Measurements from ENCODE around the gene KCNJ2. TPM values are rescaled to one million over a fixed set of nuclear protein-coding genes. Genes with fewer than 3 reads are reported as not detected.

KCNJ2 gene
- total RNA-seq, 1 experiment from 2014 or later: 0.70 TPM

DNA sequence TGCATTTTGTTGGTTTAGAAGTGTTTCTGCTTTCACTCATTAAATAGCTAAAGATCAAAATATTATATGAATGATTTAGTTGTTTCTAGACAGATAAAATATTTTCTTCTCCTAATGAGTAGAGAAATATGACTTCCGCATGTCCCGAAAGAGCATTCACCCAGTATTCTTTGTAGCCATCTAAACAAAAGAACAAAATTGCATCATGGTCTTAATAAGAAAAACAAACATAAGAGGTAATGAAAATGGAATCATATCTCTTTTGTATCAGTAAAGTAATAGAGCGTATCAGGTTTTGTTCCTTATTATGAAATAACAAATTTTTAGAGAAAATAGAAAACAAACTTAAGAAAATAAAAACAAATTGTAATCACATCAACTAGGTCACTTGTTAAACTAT lies 16.1 kb upstream of the KCNJ2 start:
- no peaks in the 10 kb centered on the region for H3K36me3 Mint-ChIP-seq (ENCODE audit: insufficient read depth, unreplicated experiment)
- no TSS peak for BruUV-seq (replicated peaks)
- no peak overlapping the region for H3K27ac Mint-ChIP-seq (ENCODE audit: unreplicated experiment)
- no peaks in the 10 kb centered on the region for H3K4me1 Mint-ChIP-seq (ENCODE audit: low read depth, unreplicated experiment)
- no peak overlapping the region for H3K4me3 ChIP-seq (ENCODE audit: low read depth, low read length)
- H3K4me3 Mint-ChIP-seq (ENCODE audit: unreplicated experiment): no peak overlapping the region
- ChIA-PET CTCF (interaction anchor here (0.5 kb wide), 1 partner anchor 581 kb away, joined by 3 read pairs; no protein-coding TSS in a partner anchor), POLR2A (no interaction called here)
- no peak for DNase-seq
- H3K36me3 ChIP-seq (ENCODE audit: control insufficient read depth, insufficient read depth, low read length): no peaks in the 10 kb centered on the region
- TF ChIP-seq, protein P1, sequence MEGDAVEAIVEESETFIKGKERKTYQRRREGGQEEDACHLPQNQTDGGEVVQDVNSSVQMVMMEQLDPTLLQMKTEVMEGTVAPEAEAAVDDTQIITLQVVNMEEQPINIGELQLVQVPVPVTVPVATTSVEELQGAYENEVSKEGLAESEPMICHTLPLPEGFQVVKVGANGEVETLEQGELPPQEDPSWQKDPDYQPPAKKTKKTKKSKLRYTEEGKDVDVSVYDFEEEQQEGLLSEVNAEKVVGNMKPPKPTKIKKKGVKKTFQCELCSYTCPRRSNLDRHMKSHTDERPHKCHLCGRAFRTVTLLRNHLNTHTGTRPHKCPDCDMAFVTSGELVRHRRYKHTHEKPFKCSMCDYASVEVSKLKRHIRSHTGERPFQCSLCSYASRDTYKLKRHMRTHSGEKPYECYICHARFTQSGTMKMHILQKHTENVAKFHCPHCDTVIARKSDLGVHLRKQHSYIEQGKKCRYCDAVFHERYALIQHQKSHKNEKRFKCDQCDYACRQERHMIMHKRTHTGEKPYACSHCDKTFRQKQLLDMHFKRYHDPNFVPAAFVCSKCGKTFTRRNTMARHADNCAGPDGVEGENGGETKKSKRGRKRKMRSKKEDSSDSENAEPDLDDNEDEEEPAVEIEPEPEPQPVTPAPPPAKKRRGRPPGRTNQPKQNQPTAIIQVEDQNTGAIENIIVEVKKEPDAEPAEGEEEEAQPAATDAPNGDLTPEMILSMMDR (IDR thresholded peaks at IDR 0.05; ENCODE audit: insufficient read depth in 1 of 2, low read depth in 1 of 2, low read length in 1 of 2, severe bottlenecking in 1 of 2, unreplicated experiment in 1 of 2): no peak
- no peaks in the 10 kb centered on the region for H3K27me3 ChIP-seq (replicated peaks; ENCODE audit: control insufficient read depth, insufficient read depth, low read length)
- intact Hi-C loops (cut with micrococcal nuclease; ENCODE audit: unreplicated experiment): no loop called here
- no peaks in the 10 kb centered on the region for H3K9me3 ChIP-seq
- peaks cover 3% of the 10 kb centered on the region for H3K27me3 Mint-ChIP-seq (ENCODE audit: insufficient read depth, unreplicated experiment)
- H3K9me3 Mint-ChIP-seq (ENCODE audit: unreplicated experiment): no peaks in the 10 kb centered on the region
- no peaks in the 10 kb centered on the region for H3K4me1 ChIP-seq

DNA sequence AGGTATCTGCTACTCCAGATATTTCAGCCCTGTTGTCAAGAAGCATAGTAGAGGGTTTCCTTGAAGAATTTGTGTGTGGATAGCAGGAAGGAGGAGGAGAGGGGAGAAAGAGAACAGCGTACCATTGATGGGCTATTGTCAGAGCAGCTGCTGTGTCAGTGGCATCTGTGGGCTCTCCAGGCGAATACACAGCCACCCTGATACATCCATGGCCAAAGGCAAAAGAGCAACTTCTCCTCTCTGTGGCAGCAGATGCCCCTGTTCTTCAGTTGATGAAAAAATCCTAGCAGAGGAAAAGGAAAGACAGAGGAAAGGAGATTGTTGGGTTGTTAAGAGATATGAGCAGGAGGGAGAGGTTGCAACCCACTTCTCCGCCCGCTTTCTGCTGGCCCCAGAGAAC lies 12.2 kb upstream of the KCNJ2 start:
- no peak for DNase-seq
- no TSS peak for BruUV-seq (replicated peaks)
- ChIA-PET POLR2A (no interaction called here), CTCF (no interaction called here)
- Mint-ChIP-seq H3K36me3 (ENCODE audit: insufficient read depth, unreplicated experiment) (no peaks in the 10 kb centered on the region), H3K4me3 (ENCODE audit: unreplicated experiment) (no peak overlapping the region), H3K27ac (ENCODE audit: unreplicated experiment) (no peak overlapping the region), H3K4me1 (ENCODE audit: low read depth, unreplicated experiment) (no peaks in the 10 kb centered on the region), H3K9me3 (ENCODE audit: unreplicated experiment) (peaks cover 10% of the 10 kb centered on the region), H3K27me3 (ENCODE audit: insufficient read depth, unreplicated experiment) (no peaks in the 10 kb centered on the region)
- Histone ChIP-seq H3K4me3 (ENCODE audit: low read depth, low read length) (no peak overlapping the region), H3K9me3 (no peaks in the 10 kb centered on the region), H3K36me3 (ENCODE audit: control insufficient read depth, insufficient read depth, low read length) (no peaks in the 10 kb centered on the region), H3K4me1 (peaks cover 6% of the 10 kb centered on the region; the same call in 1 of the 2 replicates), H3K27me3 (replicated peaks; ENCODE audit: control insufficient read depth, insufficient read depth, low read length) (no peaks in the 10 kb centered on the region)
- intact Hi-C loops (cut with micrococcal nuclease; ENCODE audit: unreplicated experiment): no loop called here
- TF ChIP-seq, protein P1 (IDR thresholded peaks at IDR 0.05; ENCODE audit: insufficient read depth in 1 of 2, low read depth in 1 of 2, low read length in 1 of 2, severe bottlenecking in 1 of 2, unreplicated experiment in 1 of 2): no peak

DNA sequence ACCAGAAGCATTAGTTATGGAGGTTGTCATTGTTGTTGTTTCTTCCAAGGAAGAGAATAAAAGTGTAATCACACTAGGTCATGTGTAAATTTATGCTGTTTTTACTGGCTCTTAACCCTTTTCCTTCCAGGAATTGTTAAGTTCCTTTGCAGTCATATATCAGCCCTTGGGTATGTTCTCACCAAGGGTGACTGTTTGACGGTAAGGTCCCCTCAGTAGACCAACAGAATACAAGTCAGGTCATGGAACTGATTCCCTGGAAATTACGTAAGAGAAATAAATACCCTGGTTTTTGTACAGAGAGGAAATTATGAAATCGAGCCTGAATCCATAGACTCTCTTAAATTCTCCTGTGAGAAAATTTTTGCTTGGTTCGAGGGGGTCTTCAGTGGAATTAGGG lies 11.2 kb upstream of the KCNJ2 start:
- intact Hi-C loops (cut with micrococcal nuclease; ENCODE audit: unreplicated experiment): no loop called here
- Histone ChIP-seq H3K27me3 (replicated peaks; ENCODE audit: control insufficient read depth, insufficient read depth, low read length) (no peaks in the 10 kb centered on the region), H3K36me3 (ENCODE audit: control insufficient read depth, insufficient read depth, low read length) (no peaks in the 10 kb centered on the region), H3K9me3 (no peaks in the 10 kb centered on the region), H3K4me1 (peaks cover 6% of the 10 kb centered on the region; the same call in 1 of the 2 replicates), H3K4me3 (ENCODE audit: low read depth, low read length) (no peak overlapping the region)
- BruUV-seq (replicated peaks): no TSS peak
- Mint-ChIP-seq H3K4me1 (ENCODE audit: low read depth, unreplicated experiment) (no peaks in the 10 kb centered on the region), H3K9me3 (ENCODE audit: unreplicated experiment) (peaks cover 12% of the 10 kb centered on the region), H3K4me3 (ENCODE audit: unreplicated experiment) (no peak overlapping the region), H3K27ac (ENCODE audit: unreplicated experiment) (no peak overlapping the region), H3K36me3 (ENCODE audit: insufficient read depth, unreplicated experiment) (no peaks in the 10 kb centered on the region), H3K27me3 (ENCODE audit: insufficient read depth, unreplicated experiment) (no peaks in the 10 kb centered on the region)
- DNase-seq: no peak
- CTCF ChIA-PET: no interaction called here
- TF ChIP-seq, protein P1 (IDR thresholded peaks at IDR 0.05; ENCODE audit: insufficient read depth in 1 of 2, low read depth in 1 of 2, low read length in 1 of 2, severe bottlenecking in 1 of 2, unreplicated experiment in 1 of 2): no peak
- POLR2A ChIA-PET: no interaction called here
